ENCODE results near the gene TFPI.

GRCh38 chr2:187481543-187481942 is 72.7 kb downstream of the TFPI start:
- TF ChIP-seq, protein P1, sequence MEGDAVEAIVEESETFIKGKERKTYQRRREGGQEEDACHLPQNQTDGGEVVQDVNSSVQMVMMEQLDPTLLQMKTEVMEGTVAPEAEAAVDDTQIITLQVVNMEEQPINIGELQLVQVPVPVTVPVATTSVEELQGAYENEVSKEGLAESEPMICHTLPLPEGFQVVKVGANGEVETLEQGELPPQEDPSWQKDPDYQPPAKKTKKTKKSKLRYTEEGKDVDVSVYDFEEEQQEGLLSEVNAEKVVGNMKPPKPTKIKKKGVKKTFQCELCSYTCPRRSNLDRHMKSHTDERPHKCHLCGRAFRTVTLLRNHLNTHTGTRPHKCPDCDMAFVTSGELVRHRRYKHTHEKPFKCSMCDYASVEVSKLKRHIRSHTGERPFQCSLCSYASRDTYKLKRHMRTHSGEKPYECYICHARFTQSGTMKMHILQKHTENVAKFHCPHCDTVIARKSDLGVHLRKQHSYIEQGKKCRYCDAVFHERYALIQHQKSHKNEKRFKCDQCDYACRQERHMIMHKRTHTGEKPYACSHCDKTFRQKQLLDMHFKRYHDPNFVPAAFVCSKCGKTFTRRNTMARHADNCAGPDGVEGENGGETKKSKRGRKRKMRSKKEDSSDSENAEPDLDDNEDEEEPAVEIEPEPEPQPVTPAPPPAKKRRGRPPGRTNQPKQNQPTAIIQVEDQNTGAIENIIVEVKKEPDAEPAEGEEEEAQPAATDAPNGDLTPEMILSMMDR (IDR thresholded peaks at IDR 0.05): no peak
- TF ChIP-seq POLR2A (IDR thresholded peaks at IDR 0.05): no peak
- TF ChIP-seq EP300 (IDR thresholded peaks at IDR 0.05): no peak
